AG09309 (cell line): Measurements from ENCODE around the gene BACE2.

Source experiments
- DNase-seq: peaks from one replicate; pipeline ENCODE4 v3.0.0-alpha.2; 2010; ENCODE audit warnings: low read depth
- H3K4me3 ChIP-seq: 2 replicates; pipeline ENCODE4 v1.5.1; 2011; ENCODE audit warnings: mild to moderate bottlenecking, low read depth, low read length, moderate library complexity; ENCODE audit not compliant: control insufficient read depth
- CTCF ChIP-seq: IDR thresholded peaks from 2 replicates; pipeline ENCODE4 v1.5.1; 2011; ENCODE audit warnings: mild to moderate bottlenecking, low read depth, low read length, inconsistent platforms; ENCODE audit not compliant: insufficient read depth, control insufficient read depth; ENCODE audit errors: missing control alignments

BACE2 gene

GRCh38 chr21:41319273-41319672 lies 151.3 kb downstream of the BACE2 start:
- no peak for DNase-seq

GRCh38 chr21:41321211-41321907 lies 153.4 kb downstream of the BACE2 start:
- no peak for DNase-seq
- no peak for TF ChIP-seq CTCF
- no peak overlapping the region for H3K4me3 ChIP-seq

More at GRCh38 chr21:41319273-41319672, 151.3 kb downstream of the BACE2 start:
- H3K4me3 ChIP-seq: no peak overlapping the region
- TF ChIP-seq CTCF: no peak

- no peak for DNase-seq
- no peak for TF ChIP-seq CTCF
- H3K4me3 ChIP-seq: no peak overlapping the region
Observed at GRCh38 chr21:41321908-41322495, 154.0 kb downstream of the BACE2 start.

- no peak for TF ChIP-seq CTCF
- no peak overlapping the region for H3K4me3 ChIP-seq
- no peak for DNase-seq
Observed at GRCh38 chr21:41322496-41323382, 154.8 kb downstream of the BACE2 start.

GRCh38 chr21:41325138-41325912 lies 157.4 kb downstream of the BACE2 start:
- DNase-seq: no peak
- no peak overlapping the region for H3K4me3 ChIP-seq
- TF ChIP-seq CTCF: no peak
